Glutamatergic neuron (in vitro differentiated cells): ENCODE measurements around the gene SHROOM2. TPM values are rescaled to one million over a fixed set of nuclear protein-coding genes. Genes with fewer than 3 reads are reported as not detected.

Source experiments
- DNase-seq: peaks from one replicate; pipeline ENCODE4 v3.0.0; 2022
- H3K27ac Mint-ChIP-seq: one replicate; pipeline ENCODE4 v1.8.0; 2020; ENCODE audit warnings: mild to moderate bottlenecking, mixed read lengths, inconsistent platforms; ENCODE audit not compliant: unreplicated experiment
- H3K27me3 Mint-ChIP-seq: one replicate; pipeline ENCODE4 v1.8.0; 2020; ENCODE audit warnings: mild to moderate bottlenecking, moderate library complexity, mixed read lengths, inconsistent platforms; ENCODE audit not compliant: unreplicated experiment
- H3K36me3 Mint-ChIP-seq: one replicate; pipeline ENCODE4 v1.8.0; 2020; ENCODE audit warnings: mild to moderate bottlenecking, mixed read lengths, inconsistent platforms; ENCODE audit not compliant: unreplicated experiment
- H3K4me1 Mint-ChIP-seq: one replicate; pipeline ENCODE4 v1.8.0; 2020; ENCODE audit warnings: mild to moderate bottlenecking, low read depth, mixed read lengths, inconsistent platforms; ENCODE audit not compliant: unreplicated experiment
- H3K4me3 Mint-ChIP-seq: one replicate; pipeline ENCODE4 v1.8.0; 2020; ENCODE audit warnings: mild to moderate bottlenecking, mixed read lengths, inconsistent platforms; ENCODE audit not compliant: unreplicated experiment
- H3K9me3 Mint-ChIP-seq: one replicate; pipeline ENCODE4 v1.8.0; 2020; ENCODE audit warnings: mild to moderate bottlenecking, moderate library complexity, mixed read lengths, inconsistent platforms; ENCODE audit not compliant: unreplicated experiment
- total RNA-seq: library from RNA; stranded (reverse); fragmentation: NEBNext Ultra II Directional; extraction: Animal tissue kit (Norgen Biotek cat#: 25700); gene quantifications from one replicate; pipeline ENCODE4 v1.2.1, GENCODE V29; 2021; ENCODE audit not compliant: unreplicated experiment
- TF ChIP-seq, protein P1 (sequence below): fragments of 200-600 bp; sonication (generic); IDR thresholded peaks from one replicate; pipeline ENCODE4 v1.5.0; 2021; ENCODE audit not compliant: partially characterized antibody, unreplicated experiment

Gene SHROOM2
- total RNA-seq, 1 donor from 2014 or later: 3.1 TPM

DNA sequence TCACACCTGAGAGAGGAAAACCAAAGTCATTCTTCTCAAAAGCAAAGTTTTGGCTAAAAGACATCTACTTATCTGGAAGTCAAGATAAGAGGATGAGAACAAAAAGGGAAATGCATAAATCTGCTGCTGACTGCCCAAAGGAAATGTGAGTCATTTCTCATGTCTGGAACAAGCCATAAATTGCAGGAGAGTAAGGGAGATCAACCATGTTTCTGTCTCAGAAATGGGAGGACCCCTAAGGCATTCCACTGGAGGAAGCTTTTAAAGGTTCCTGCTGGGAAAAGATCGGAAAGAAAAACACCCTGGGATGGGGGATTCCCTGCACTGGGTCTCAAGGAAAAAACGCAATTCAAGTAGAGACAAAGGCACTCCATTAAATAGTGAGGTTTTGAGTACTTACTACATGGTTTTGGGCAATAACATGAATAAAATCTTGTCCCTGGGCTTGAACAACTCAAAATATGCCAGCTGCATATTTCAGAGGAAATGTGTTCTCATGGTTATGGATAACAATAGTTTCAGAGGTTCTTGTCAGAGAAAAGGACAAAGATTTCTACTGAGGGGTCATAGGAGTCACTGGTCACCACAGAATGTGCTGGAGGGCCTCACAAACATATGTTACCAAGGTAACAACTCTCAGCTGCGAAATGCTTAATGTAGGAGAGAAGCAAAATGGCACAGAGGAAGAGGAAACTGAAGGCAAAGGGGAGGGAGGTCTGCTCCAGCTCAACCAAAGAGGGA is 39.9 kb upstream of the SHROOM2 start:
- Mint-ChIP-seq H3K4me1 (peaks cover 6% of the 10 kb centered on the region), H3K27me3 (no peaks in the 10 kb centered on the region), H3K27ac (peak overlapping the region; percentile 65), H3K9me3 (no peaks in the 10 kb centered on the region), H3K4me3 (no peak overlapping the region), H3K36me3 (no peaks in the 10 kb centered on the region)
- TF ChIP-seq, protein P1, sequence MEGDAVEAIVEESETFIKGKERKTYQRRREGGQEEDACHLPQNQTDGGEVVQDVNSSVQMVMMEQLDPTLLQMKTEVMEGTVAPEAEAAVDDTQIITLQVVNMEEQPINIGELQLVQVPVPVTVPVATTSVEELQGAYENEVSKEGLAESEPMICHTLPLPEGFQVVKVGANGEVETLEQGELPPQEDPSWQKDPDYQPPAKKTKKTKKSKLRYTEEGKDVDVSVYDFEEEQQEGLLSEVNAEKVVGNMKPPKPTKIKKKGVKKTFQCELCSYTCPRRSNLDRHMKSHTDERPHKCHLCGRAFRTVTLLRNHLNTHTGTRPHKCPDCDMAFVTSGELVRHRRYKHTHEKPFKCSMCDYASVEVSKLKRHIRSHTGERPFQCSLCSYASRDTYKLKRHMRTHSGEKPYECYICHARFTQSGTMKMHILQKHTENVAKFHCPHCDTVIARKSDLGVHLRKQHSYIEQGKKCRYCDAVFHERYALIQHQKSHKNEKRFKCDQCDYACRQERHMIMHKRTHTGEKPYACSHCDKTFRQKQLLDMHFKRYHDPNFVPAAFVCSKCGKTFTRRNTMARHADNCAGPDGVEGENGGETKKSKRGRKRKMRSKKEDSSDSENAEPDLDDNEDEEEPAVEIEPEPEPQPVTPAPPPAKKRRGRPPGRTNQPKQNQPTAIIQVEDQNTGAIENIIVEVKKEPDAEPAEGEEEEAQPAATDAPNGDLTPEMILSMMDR: no peak
- DNase-seq: no peak

GRCh38 chrX:9747644-9748043 is 38.6 kb upstream of the SHROOM2 start:
- DNase-seq: no peak
- Mint-ChIP-seq H3K27ac (no peak overlapping the region), H3K9me3 (no peaks in the 10 kb centered on the region), H3K36me3 (no peaks in the 10 kb centered on the region), H3K27me3 (no peaks in the 10 kb centered on the region), H3K4me1 (peaks cover 6% of the 10 kb centered on the region), H3K4me3 (no peak overlapping the region)
- TF ChIP-seq, protein P1: no peak

GRCh38 chrX:9749146-9749692 is 37.0 kb upstream of the SHROOM2 start:
- TF ChIP-seq, protein P1: no peak
- Mint-ChIP-seq H3K36me3 (no peaks in the 10 kb centered on the region), H3K27ac (no peak overlapping the region), H3K4me3 (no peak overlapping the region), H3K4me1 (peaks cover 6% of the 10 kb centered on the region), H3K27me3 (no peaks in the 10 kb centered on the region), H3K9me3 (no peaks in the 10 kb centered on the region)
- DNase-seq: no peak

GRCh38 chrX:9757366-9757765 is 28.9 kb upstream of the SHROOM2 start:
- DNase-seq: no peak
- Mint-ChIP-seq H3K4me3 (no peak overlapping the region), H3K4me1 (no peaks in the 10 kb centered on the region), H3K9me3 (no peaks in the 10 kb centered on the region), H3K27me3 (no peaks in the 10 kb centered on the region), H3K36me3 (no peaks in the 10 kb centered on the region), H3K27ac (no peak overlapping the region)
- TF ChIP-seq, protein P1: no peak

DNA sequence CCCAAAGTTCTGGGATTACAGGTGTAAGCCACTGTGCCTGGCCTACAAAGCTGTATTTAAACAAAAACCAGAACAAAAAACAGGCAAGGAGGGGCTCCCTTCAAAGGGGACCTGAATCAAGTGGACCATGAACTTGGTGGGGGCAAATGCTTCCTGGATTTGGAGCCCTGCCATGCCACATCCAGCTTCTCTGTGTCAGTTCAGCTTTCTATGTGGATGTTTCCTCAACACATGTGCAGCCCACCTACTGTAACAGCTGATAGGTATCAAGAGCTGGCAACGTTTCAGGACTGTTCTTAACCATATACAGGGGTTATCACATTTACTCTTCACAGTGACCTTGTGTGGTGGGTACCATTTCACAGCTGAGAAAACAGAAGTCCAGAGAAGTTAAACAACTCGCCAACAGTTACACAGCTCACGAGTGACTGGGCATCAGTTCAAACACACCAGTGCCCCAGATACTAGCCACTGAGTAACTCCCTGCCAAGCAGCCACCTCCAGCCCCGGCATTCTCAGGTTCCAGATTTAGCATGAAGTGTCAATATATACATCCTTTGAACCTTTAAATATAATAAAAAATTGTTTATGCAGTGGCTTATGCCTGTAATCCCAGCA is 28.1 kb upstream of the SHROOM2 start:
- H3K27me3 Mint-ChIP-seq: no peaks in the 10 kb centered on the region
- no peaks in the 10 kb centered on the region for H3K4me1 Mint-ChIP-seq
- no peak for DNase-seq
- H3K36me3 Mint-ChIP-seq: no peaks in the 10 kb centered on the region
- no peak overlapping the region for H3K4me3 Mint-ChIP-seq
- no peaks in the 10 kb centered on the region for H3K9me3 Mint-ChIP-seq
- TF ChIP-seq, protein P1: no peak
- H3K27ac Mint-ChIP-seq: no peak overlapping the region
